ENCODE results near the gene NPR2. TPM values are rescaled to one million over a fixed set of nuclear protein-coding genes. Genes with fewer than 3 reads are reported as not detected.
A peak's percentile ranks its signal among the peaks of the same experiment; 100 is the strongest.

NPR2 gene
- total RNA-seq, 4 donors from 2014 or later, result 5.1 to 9.3 (median 8.1) TPM

DNA sequence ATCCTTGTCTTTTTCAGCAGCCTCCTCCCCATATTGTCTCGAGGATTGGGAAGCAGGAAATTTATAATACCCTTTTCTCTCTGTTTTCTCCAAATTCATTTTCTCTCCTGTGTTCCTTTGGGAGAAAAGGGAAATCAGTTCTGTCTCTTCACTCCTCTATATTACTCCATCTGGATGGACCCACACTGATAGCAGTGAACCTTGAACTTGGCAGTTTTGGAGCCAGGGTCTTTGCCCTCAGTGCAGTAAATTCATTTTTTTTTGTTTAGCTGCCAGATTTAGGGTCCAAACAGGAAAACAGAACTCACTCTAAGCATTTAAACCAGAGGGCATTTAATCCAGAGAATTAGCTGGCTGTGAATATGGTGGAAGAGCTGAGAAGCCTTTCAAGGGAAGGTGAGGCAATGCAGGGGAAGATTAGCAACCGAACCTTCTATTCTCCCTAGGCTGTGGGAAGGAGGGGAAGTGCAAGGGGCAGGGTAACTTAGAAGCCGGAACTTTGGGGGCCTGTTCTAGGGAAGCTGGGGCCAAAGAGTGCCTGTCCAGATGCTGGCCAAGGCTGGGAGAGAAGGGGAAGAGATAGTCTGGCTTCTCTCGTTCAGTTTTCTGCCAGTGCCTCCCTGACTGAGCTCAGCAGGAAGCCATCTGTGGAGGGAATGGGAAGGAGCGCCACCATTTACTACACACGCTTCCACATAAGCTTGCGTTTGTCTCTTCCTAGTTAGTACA is 16.3 kb upstream of the NPR2 start:
- TF ChIP-seq POLR2A (IDR thresholded peaks at IDR 0.05), result no peak
- TF ChIP-seq, protein P1, sequence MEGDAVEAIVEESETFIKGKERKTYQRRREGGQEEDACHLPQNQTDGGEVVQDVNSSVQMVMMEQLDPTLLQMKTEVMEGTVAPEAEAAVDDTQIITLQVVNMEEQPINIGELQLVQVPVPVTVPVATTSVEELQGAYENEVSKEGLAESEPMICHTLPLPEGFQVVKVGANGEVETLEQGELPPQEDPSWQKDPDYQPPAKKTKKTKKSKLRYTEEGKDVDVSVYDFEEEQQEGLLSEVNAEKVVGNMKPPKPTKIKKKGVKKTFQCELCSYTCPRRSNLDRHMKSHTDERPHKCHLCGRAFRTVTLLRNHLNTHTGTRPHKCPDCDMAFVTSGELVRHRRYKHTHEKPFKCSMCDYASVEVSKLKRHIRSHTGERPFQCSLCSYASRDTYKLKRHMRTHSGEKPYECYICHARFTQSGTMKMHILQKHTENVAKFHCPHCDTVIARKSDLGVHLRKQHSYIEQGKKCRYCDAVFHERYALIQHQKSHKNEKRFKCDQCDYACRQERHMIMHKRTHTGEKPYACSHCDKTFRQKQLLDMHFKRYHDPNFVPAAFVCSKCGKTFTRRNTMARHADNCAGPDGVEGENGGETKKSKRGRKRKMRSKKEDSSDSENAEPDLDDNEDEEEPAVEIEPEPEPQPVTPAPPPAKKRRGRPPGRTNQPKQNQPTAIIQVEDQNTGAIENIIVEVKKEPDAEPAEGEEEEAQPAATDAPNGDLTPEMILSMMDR (IDR thresholded peaks at IDR 0.05), result no peak
- Histone ChIP-seq H3K4me3 (replicated peaks in 1 of 3) (no peak overlapping the region), H3K27me3 (no peaks in the 10 kb centered on the region), H3K4me1 (peaks cover 18% of the 10 kb centered on the region in 2 donors), H3K27ac (peak overlapping the region in 1 of 3 donors; percentile 32), H3K36me3 (no peaks in the 10 kb centered on the region), H3K9me3 (no peaks in the 10 kb centered on the region)
- 68 to 73% methylated on average over 7 of the region's 7 CpGs for WGBS, 2 donors
- no peak for DNase-seq
- intact Hi-C loops (cut with DNase I), result no loop called here

DNA sequence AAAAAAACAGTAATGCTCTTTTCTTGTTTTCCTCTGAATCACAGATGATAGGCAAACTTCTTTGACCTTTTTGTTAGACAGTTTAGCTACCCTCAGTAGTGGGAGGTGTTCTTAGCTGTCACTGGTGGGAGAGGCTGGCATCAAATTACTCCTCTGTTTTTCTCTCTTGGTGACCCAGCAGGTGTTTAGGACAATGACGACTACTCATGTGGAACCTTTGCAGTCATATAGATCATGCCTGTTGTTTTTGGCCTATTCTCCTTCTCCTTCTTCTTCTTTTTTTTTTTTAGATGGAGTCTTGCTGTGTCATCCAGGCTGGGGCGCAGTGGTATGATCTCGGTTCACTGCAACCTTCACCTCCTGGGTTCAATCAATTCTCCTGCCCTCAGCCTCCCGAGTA is 15.4 kb upstream of the NPR2 start:
- Histone ChIP-seq H3K27me3 (no peaks in the 10 kb centered on the region), H3K27ac (peak overlapping the region in 1 of 3 donors; percentile 32), H3K36me3 (no peaks in the 10 kb centered on the region), H3K4me3 (replicated peaks in 1 of 3) (no peak overlapping the region), H3K9me3 (no peaks in the 10 kb centered on the region), H3K4me1 (peaks cover 10 to 11% of the 10 kb centered on the region in 2 donors)
- DNase-seq, result no peak
- intact Hi-C loops (cut with DNase I), result no loop called here
- 68 to 74% methylated on average over 4 of the region's 4 CpGs for WGBS, 2 donors
- TF ChIP-seq POLR2A (IDR thresholded peaks at IDR 0.05), result no peak
- TF ChIP-seq, protein P1 (IDR thresholded peaks at IDR 0.05), result no peak

DNA sequence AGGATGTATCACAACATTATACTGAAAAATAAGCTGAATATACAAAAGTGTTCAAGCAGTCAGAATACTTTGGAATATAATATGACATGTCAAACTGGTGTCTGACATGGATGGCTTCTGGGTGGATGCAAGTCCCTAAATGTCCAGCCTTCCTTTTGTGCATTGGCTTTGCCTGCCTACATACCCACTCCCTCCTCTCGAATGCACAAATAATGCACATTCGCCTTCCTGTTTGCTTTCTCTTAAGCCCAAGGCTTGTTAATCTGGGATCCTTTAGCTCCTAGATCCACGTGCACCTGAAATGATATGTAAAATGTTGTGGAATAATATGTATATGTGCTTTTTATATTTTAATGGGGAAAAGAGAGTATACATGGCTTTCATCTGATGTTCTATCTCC is 12.9 kb upstream of the NPR2 start:
- 90 to 94% methylated on average over 3 of the region's 3 CpGs for WGBS, 2 donors
- no peak overlapping the region for H3K4me3 ChIP-seq (replicated peaks in 1 of 3)
- H3K27ac ChIP-seq, result no peak overlapping the region
- no peak for TF ChIP-seq POLR2A (IDR thresholded peaks at IDR 0.05)
- TF ChIP-seq, protein P1 (IDR thresholded peaks at IDR 0.05), result no peak
- DNase-seq, result no peak
- no peaks in the 10 kb centered on the region for H3K27me3 ChIP-seq
- intact Hi-C loops (cut with DNase I), result no loop called here
- no peaks in the 10 kb centered on the region for H3K9me3 ChIP-seq
- H3K36me3 ChIP-seq, result no peaks in the 10 kb centered on the region
- no peaks in the 10 kb centered on the region for H3K4me1 ChIP-seq

DNA sequence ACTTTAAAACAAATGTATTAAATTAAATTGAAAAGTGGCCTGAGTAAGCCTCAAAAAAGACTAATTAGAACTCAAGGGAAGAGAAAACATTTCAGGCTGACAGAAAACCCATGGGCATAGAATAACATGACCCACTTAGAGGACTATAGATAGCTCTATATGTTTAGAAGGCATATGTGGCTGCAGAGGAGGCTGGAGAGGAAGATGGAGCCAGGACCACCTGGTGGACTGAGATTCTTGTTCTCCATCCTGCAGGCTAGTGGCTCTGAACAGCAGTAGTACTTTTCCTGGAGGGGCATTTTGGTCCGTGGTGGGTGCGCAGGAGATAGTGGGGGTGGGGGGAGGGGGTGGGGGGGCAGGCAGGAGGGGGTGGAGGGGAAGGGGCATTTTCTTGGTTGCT is 10.3 kb upstream of the NPR2 start:
- intact Hi-C loops (cut with DNase I), result no loop called here
- no peaks in the 10 kb centered on the region for H3K36me3 ChIP-seq
- no peaks in the 10 kb centered on the region for H3K4me1 ChIP-seq
- 78 to 82% methylated on average over 2 of the region's 2 CpGs for WGBS, 2 donors
- no peak overlapping the region for H3K27ac ChIP-seq
- DNase-seq, result no peak
- H3K4me3 ChIP-seq (replicated peaks in 1 of 3), result no peak overlapping the region
- no peaks in the 10 kb centered on the region for H3K27me3 ChIP-seq
- H3K9me3 ChIP-seq, result no peaks in the 10 kb centered on the region
- TF ChIP-seq POLR2A (IDR thresholded peaks at IDR 0.05), result no peak
- TF ChIP-seq, protein P1 (IDR thresholded peaks at IDR 0.05), result no peak

DNA sequence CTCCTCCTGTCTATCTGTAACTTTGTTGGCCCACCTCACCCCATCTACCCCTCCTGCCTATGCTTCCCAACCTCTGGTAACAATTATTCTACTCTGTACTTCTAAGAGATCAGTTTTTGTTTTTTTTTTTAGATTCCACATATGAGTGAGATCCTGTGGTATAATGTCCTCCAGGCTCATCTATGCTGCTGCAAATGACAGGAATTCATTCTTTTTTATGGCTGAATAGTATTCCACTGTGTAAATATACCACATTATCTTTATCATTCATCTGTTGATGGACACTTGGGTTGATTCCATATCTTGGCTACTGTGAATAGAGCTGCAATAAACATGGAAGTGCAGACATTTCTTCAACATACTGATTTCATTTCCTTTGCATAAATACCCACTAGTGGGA is 8.0 kb upstream of the NPR2 start:
- Histone ChIP-seq H3K4me1 (no peaks in the 10 kb centered on the region), H3K4me3 (replicated peaks in 1 of 3) (no peak overlapping the region), H3K27me3 (no peaks in the 10 kb centered on the region), H3K9me3 (no peaks in the 10 kb centered on the region), H3K27ac (no peak overlapping the region), H3K36me3 (no peaks in the 10 kb centered on the region)
- DNase-seq, result no peak
- intact Hi-C loops (cut with DNase I), result no loop called here
- TF ChIP-seq POLR2A (IDR thresholded peaks at IDR 0.05), result no peak
- TF ChIP-seq, protein P1 (IDR thresholded peaks at IDR 0.05), result no peak
